Activated effector memory CD4-positive, alpha-beta T cell treated with Interleukin-2 at 50 U/mL for 16 hours (primary cell): ENCODE measurements around the gene FUBP3.
"Not testable (repeated sequence)": the region's sequence is repeated elsewhere in the genome, so short reads cannot be mapped to it uniquely, and the experiment has no call there.

ENCODE experiments used
- DNase-seq: peaks from one replicate; pipeline ENCODE4 v3.0.0-alpha.2; 2020

Gene FUBP3

DNA sequence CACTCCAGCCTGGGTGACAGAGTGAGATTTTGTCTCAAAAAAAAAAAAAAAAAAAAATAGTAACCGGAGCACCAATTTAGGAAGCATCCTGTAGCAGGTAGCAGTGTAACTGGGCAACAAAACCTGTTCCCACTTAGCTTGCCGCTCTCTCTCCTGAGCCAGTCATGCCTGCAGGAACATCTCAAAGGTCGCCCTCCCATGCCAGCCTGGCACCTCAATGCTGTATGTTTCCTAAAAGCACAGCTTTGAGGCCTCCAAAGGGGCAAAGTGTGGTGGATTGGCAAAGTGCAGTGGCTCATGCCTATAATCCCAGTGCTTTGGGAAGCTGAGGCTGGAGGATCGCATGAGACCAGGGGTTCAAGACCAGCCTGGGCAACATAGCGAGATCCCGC is 22.3 kb upstream of the FUBP3 start:
- DNase-seq, result no peak

DNA sequence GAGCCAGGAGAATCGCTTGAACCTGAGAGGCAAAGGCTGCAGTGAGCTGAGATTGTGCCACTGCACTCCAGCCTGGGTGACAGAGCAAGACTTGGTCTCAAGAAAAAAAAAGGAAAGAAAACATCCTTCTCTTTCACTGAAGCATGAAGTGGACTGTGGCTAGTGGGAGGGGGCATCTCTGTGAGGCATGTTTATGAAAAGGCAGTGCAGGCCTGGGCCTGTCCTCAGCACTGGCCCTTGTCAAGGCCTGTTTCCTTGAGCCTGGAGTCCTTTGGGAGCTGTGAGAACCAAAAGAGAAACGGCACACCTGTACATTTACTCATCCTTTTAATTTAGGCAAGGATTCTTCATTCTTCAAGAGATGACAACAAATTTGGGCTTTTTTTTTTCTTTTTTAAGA is 18.3 kb upstream of the FUBP3 start:
- DNase-seq, result no peak

DNA sequence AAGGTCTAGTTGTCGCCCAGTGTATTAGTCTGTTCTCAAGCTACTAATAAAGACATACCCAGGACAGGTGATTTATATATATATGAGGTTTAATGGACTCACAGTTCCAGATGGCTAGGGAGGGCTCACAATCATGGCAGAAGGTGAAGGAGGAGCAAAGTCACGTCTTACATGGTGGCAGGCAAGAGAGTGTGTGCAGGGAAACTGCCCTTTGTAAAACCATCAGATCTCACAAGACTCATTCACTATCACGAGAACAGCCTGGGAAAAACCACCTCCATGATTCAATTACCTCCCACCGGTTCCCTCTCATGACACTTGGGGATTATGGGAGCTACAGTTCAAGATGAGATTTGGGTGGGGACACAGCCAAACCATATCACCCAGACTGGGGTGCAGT is 16.9 kb upstream of the FUBP3 start:
- not testable (repeated sequence) for DNase-seq

DNA sequence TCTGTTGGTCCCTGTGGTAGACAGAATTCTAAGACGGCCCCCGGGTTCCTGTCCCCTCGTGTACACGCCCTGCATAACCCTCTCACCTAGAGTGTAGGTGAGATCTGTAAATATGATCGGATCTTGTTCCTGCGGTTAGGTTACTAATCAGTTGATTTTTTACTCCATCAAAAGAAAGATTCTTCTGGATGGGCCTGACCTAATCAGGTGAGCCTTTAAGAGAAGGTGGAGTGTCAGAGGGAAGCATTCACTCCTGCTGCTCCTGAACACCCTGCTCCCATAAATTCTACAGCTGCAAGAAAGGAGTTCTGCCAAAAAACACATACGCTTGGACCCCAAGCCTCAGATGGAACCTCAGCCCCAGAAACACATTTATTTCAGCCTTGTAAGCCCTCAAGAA is 15.6 kb upstream of the FUBP3 start:
- no peak for DNase-seq

DNA sequence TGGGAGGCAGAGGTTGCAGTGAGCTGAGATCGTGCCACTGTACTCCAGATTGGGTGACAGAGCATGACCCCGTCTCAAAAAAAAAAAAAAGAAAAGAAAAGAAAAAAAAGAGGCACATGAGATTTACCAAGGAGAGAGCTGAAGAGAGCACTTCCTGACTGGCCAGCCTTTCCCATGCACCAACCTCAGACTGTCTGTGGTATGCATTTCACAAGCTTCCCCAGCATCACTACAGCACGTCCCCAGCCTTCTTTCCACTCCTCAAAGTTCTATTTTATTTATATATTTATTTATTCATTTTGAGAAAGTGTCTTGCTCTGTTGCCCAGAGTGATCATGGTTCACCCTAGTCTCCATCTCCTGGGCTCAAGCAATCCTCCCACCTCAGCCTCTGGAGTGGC is 13.6 kb upstream of the FUBP3 start:
- no peak for DNase-seq

DNA sequence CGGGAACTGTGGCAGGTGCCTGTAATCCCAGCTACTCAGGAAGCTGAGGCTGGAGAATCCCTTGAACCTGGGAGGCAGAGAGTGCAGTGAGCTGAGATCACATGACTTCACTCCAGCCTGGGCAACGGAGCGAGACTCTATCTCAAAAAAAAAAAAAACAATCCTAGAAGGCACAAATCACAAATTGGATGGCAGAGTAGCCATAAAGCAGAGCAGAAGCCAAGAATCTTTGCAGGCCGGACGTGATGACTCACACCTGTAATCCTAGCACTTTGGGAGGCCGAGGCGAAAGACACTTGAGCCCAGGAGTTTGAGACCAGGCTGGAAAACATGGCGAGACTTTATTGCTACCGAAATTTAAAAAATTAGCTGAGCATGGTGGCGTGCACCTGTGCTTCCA is 9.2 kb upstream of the FUBP3 start:
- DNase-seq, result no peak

DNA sequence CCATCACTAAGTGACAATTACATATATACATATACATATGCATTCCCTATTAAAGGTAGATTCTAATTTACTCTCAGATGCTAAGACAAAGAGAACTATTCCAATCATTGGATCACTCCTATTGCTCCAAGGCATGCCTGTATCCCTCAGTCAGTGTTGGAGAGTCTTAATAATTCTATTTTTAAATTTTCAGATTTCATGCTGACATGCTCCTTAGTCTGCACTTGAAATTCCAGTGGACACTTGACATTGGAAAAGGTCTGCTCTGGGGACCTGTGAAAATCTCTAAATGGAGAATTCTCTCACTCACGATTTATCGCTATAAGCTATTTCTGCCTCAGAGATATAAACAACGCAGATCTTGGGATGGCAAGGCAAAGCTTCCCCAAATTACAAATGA is 3.9 kb upstream of the FUBP3 start:
- DNase-seq, result no peak

DNA sequence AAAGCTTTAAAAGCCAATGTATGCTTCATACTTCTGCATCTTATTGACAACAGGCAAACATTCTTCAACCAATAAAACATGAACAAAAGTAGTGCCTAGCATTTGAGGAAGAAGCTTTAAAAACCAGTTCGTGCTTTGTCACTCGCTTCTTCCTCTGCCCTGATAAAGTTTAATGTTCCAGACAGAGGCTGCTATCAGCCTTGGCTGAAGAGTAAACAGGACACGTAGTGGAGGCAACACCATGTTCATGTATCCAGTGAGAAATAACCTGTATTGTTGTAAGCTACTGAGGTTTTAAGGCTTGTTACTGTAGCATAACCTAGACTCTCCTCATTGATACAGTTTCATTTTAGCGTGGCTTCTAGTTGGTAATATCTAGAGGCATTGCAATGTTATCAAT is 3.2 kb upstream of the FUBP3 start:
- DNase-seq, result no peak

DNA sequence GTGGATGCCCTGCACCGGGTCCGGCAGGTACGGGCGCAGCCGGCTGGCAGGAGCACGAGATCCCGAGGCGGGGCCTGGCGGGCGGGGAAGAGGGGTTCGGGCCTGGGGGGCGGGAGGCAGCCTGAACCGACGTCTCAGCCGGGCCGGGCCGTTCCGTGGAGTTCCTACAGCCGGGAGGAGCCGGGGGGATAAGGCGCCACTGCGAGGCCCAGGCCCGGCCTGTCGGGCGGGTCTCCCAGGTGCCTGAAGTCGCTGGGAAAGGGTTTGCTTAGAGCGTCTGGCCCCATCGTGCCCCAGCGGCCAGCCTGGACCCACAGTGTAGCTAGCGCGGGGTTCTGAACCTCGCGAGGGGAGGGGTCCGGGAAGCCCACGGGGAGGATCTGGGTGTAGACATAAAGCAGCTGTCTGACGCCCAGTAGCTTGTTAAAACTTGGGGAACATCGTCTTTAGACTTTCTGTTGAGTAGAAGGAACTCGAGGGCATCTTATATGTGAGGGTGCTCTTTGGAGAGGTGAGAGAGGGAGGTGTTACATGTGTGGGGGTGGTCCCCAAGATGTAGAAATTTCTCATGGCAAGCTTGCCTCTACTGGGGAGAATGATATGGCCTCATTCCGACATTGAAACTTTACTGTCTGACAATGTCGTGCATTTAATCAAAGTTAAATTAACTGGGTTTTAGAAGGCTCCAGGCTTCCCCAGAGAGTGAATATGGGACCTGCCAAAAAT is 524 bp downstream of the FUBP3 start:
- DNase-seq, result no peak

DNA sequence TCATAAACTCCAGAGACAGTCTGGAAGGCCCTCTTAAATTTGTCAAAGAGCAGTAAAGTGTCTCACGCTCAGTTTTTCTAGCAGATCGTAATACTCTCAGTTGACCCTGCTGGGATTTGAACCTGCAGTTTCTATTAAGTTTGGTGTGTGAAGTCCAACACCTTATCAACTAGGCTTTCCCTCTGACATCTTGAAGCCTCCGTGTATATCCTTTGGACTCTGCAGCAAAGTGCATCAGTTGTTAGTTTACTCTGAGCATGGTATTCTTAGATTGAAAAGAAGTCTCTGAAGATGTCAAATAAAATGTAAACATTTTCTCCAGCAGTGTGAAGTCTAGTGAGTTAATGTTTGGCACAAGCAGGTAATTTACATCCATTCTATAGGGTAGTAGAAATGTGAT is 2.4 kb downstream of the FUBP3 start:
- DNase-seq, result no peak

DNA sequence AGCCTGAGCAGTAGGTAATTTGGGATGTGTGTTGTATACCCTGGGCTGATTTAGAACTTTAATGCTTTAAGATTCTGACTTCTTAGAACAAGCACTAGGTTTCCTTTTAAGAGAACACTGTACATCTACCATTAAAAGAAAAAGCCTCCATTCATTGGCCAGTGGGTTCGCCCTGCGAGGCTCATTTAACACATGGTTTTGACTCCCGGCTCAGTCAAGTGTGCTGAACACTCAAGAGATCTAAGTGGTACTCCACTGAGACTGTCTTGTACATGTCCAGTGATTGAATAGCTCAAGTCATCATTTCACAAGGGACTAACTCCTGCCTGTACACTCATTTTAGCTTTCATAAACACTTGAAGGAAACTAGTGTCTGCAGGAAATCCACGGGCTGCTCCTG is 3.9 kb downstream of the FUBP3 start:
- DNase-seq, result no peak

DNA sequence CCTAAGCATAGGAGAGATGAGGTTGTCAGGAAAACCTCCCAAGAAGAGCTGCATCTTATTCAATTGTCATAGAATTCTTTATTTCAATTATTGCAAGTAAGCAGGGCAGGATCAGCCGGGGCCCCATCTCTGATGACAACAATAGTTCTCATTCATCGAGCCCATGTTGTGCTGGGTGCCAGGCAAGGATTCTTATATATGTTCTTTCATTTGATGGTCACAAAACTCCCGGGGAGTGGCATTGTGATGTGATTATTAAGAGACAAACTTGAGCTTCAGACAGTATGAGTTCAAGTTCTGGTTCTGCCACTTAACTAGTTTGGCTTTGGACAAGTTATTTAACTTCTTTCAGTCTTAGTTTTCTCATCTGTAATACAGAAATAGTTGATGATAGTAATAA is 8.5 kb downstream of the FUBP3 start:
- no peak for DNase-seq

DNA sequence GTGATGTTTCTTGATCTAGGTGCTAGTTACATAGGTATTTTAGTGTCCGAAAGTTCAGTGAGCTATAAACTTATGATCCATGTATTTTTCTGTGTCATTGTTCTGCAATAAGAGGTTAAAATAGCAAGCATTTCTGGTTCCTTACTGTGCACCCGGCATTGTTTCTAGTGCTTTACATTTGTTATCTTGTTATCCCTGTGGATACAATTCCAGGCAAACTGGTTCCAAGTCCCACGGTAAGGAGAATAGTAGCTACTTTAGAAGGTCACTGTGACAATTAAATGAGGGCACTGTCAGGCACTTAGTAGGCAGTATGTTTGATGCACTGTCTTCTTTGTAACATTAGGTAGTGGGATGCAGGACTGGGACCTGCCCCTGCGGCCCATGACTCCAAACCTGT is 9.0 kb downstream of the FUBP3 start:
- DNase-seq, result no peak

DNA sequence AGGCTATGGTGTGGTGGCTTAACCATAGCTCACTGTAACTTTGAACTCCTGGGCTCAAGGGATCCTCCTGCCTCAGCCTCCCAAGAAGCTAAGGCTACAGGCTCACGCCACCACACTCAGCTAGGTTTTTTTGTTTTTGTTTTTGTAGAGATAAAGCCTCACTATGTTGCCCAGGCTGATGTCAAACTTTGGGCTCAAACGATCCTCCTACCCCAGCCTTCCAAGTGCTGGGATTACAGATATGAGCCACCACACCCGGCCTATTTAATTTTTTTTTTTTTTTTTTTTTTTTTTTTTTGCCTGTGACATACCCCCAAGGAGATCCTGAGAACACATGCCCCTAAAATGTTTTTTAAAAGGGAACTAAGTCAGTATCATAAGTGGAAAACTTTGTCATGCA is 10.4 kb downstream of the FUBP3 start:
- no peak for DNase-seq

DNA sequence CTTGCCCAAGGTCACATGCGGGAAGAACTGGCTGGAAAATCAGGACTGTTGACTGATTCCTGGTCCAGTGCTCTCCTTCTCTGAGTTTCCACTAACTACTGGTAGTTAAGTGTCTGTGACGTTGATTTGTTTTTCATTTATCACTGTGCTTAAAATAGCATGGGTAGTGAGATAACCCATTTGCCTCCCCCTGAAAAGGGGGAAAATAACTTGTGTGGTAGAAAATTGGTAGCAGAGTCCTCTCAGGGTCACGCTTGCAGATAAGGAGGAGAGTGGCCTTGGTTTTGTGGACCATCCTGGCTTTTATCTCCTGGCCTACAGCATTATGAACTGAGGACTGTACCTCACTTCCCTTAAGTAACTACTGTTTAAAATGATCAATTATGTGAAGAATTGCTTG is 10.9 kb downstream of the FUBP3 start:
- no peak for DNase-seq

DNA sequence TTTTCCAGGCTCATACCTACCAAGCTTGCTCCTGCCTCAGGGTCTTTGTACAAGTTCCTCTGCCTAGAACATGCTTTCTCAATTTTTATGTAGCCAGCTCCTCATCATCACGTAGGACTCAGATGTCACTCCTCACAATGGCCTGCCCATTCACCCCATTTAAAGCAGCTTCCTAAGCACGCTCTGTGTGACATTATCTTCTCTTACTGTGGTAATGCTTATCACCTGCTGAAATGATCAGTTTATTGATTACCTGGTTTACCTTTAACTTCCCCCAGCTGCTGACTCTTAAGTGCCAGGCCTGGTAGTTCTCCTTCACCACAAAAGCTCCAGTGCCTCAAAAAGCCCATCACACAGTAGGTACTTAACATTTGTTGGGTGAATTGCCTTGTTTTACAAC is 13.6 kb downstream of the FUBP3 start:
- no peak for DNase-seq

DNA sequence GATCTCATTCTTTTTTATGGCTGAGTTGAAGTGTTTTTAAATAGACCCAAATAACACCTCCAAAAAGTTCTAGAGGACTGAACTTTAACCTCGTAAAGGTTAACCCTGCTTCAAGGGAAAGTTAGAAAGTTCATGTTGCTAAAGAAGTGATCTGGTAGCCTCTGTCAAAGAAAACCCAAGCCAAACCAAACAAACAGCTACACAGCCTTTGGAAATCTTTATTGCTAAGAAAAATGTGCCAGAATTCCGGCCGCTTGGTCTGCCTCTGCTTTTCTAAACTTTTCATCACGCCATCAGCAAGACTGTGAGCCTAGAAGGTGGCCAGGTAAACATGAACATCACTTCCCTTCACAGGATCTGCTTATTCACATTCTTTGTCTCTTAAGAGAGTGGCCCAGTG is 17.9 kb downstream of the FUBP3 start:
- no peak for DNase-seq

DNA sequence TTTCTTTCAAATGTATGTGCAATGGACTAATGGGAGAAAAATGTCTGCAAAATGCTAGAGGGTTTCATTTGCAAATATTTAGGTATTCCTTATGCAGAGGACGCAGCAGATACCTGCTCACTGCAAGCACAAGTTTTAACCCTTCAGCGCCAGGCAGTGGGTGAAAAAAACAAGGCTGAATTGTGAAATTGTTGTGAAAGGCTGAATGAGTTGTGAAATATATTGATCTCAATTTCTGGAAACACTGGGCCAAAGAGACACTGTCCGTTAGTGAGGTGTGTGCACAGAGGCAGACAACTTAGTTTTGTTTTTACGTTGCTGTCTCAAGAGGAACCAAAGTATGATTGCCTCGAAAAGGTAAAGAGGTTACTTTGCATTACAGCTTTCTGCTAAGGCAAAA is 18.8 kb downstream of the FUBP3 start:
- DNase-seq, result no peak

DNA sequence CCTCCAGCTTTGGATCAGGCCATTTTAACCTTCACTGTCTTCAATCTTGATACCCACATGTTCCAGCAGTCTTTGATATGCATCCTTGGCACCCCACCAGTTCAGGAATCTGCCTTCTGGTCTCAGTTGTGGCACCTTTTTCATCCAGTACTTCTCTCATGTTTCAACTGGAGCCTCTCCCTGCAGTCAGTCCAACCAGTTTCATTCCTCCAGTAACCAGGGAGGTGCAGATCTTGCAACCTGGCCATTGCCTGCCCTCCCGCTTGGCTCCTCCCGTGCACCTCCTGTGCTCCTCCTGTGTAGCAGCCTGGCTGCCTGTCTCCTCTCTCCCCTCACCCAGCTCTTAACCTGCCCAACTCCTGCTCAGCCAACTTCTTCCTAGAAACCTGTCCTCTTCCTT is 20.2 kb downstream of the FUBP3 start:
- no peak for DNase-seq

DNA sequence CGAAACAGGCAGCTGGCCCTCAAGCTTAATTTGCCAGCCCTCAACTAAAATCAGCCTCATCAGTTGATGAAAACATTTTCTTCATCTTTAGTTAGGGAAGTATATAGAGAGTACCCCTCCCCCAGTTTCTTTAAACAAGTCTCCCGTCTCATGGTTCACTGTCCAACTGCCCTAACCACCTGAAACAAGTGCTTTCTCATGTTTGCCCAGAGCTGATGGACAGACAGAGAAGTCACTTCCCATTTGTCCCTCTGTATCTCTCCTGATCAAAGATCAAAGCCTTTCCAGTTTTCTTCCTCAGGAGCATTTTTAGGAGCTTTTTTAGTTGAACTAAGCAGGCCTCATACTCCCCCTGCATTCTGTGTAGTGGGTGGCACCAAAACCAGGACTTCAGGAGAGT is 21.7 kb downstream of the FUBP3 start:
- DNase-seq, result no peak

DNA sequence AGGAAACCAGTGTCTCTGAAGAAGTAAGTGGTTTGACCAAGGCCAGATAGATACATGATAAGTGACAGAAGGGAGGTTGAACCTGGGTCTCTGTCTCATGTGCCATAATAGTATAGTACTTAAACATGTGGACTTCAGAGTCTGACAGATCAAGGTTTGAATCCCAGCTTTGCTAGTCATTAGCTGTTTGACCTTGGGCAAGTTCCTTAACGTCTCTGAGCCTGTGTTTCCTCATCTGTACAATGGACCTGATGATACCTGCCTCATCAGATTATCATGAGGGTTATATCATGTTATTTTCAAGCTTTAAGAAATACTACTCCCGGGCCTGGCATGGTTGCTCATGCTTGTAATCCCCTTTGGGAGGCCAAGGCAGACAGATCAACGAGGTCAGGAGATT is 24.9 kb downstream of the FUBP3 start:
- no peak for DNase-seq

DNA sequence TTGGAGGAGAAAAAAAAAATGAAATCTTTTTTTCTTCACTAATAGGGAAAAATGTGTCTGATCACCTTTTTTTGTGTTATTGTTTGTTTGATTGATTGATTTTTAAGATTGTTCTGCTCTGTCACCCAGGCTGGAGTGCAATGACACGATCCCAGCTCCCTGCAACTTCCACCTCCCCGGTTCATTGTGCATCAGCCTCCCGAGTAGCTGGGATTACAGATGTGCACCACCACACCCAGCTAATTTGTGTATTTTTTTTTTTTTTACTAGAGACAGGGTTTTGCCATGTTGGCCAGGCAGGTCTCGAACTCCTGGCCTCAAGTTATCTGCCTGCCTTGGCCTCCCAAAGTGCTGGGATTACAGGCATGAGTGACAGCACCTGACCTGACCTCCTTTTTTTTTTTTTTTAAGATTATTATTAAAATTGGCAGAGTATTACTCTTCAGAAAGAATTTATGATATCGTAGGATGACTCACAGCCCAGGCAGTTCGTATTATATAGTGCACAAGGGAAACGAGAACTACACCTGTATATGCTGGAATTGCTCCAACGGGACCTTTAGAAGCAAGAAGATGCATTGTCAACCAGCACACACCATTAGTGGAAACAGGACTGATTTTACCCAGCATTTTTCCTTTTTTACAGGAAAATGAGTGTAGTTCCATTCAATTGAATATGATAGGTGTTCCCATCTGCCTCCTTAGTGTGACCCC is 27.7 kb downstream of the FUBP3 start:
- DNase-seq, result no peak

DNA sequence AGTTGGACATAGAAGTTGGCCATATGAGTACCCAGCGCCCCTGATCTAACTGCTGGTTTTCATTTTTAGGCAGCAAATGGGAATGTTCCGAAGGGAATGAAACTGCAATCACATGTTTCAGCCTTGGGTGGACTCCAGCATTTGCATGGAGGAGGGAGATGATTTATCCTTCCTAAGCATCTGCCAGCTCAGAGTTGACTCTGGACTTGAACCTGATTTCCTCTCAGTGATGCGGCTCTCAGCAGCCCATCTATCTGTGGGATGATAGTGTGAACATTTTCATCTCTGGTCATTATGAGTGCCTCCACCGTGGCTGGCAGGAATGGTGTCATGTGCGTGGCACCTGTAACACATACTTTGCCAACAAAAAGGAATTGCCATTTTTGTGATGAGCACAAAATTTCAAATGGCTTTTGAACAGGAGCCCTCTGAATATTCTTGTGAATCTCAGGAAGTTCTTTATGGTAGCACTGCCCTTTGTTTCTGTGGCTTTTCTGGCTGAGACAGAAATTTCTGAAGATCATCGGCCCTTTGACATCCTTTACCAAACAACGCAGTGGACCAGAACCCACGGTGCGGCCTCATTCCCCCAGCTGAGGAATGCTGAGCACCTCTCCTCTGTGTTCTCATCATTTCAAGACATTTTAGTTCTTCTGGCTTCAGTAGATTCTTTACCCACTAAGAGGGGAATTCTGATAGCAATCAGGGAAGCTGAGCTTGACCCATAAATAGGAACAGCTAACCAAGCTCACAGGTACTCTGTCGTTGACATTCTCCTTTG is 28.5 kb downstream of the FUBP3 start:
- DNase-seq, result no peak

DNA sequence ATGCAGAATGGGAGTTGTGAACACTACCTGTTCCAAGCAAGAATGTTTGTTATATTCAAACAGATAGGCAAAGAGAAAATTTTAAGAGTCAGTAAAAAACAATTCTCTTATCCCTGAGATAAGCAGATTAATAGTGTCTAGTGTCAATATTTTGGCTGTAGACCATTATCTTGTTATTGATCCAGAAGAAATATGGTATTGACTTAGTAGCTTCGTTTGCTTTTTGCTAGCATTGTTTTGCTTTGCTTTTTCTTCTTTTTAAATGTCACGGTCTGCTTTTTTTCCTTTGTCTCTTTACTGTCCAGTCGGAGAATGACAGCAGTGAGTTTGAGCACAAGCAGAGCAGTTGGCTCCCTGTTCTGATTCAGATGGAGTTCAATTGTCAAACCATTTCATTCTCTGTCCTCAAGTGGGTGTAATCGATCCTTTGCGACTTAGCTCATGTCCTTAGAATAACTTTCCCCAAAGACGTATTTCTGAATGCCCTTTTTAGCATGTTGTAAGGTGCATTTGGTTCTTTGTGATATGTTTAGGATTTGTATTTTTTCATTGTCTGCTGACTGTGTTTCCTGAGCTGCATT is 29.3 kb downstream of the FUBP3 start:
- no peak for DNase-seq
